K562 (cell line): ENCODE measurements around the gene SREBF1. TPM values are rescaled to one million over a fixed set of nuclear protein-coding genes. Genes with fewer than 3 reads are reported as not detected.

Experiments
- ARID2 ChIP-seq: fragments of 450-650 bp; IDR thresholded peaks from 2 replicates; pipeline ENCODE4 v1.6.1; 2017; ENCODE audit warnings: antibody characterized with exemption, mild to moderate bottlenecking
- CSDE1 ChIP-seq, 2 experiments: fragments of 450-650 bp; IDR thresholded peaks; 2 replicates each; pipeline ENCODE4 v1.6.1; 2016; ENCODE audit warnings: mild to moderate bottlenecking in 1 of 2
- CTBP1 ChIP-seq: fragments of 450-650 bp; IDR thresholded peaks from 2 replicates; pipeline ENCODE4 v1.6.1; 2016; ENCODE audit warnings: borderline replicate concordance
- DDX20 ChIP-seq: fragments of 450-650 bp; IDR thresholded peaks from 2 replicates; pipeline ENCODE4 v1.6.1; 2016; ENCODE audit warnings: missing genetic modification characterization, low read depth, mild to moderate bottlenecking, missing compliant biosample characterization, moderate library complexity
- GATAD2B ChIP-seq: fragments of 450-650 bp; IDR thresholded peaks from 2 replicates; pipeline ENCODE4 v1.6.1; 2017; ENCODE audit warnings: mild to moderate bottlenecking, borderline replicate concordance
- HCFC1 ChIP-seq: IDR thresholded peaks from 2 replicates; pipeline ENCODE4 v1.6.1; 2012; ENCODE audit warnings: low read depth, low read length, improper control_type of control experiment
- NFIC ChIP-seq: fragments of 450-650 bp; IDR thresholded peaks from 2 replicates; pipeline ENCODE4 v1.6.1; 2017; ENCODE audit warnings: mild to moderate bottlenecking, inconsistent platforms
- TEAD1 ChIP-seq, 2 experiments: fragments of 450-650 bp in 1 of 2; sonication (generic) in 1 of 2; formaldehyde crosslinking; IDR thresholded peaks; 2 replicates each; pipeline versions ENCODE4 v1.4.0 to v1.8.0; 2020 to 2022; ENCODE audit warnings: mild to moderate bottlenecking in 2 of 2, missing genetic modification reagents in 1 of 2
- ZNF263 ChIP-seq: sonication (generic); formaldehyde crosslinking; IDR thresholded peaks from 2 replicates; pipeline ENCODE4 v1.8.0; 2022; ENCODE audit warnings: mild to moderate bottlenecking, missing genetic modification reagents, borderline replicate concordance
- ZNF766 ChIP-seq: fragments of 200-800 bp; sonication (Bioruptor generic); conservative IDR thresholded peaks from 2 replicates; pipeline ENCODE4 v1.6.1; 2016; ENCODE audit warnings: missing genetic modification characterization, missing compliant biosample characterization
- polyA plus RNA-seq, 8 experiments: library from polyadenylated mRNA; depleted of rRNA in 4 of 8; stranded (reverse) in 5 of 8; unstranded in 3 of 8; fragments of >200 nt; fragmentation: Nextera tagmentation in 2 of 8; fragmentation: Illumina TruSeq in 1 of 8; extraction: Ambion mirVana in 2 of 8; extraction: Trizol in 1 of 8; gene quantifications; 2 replicates each; pipeline versions ENCODE4 v1.2.1 to v1.2.3, GENCODE V29; 2011 to 2014; ENCODE audit warnings: inconsistent platforms in 1 of 8, missing spikeins in 1 of 8
- total RNA-seq, 7 experiments: library from RNA; depleted of rRNA in 6 of 7; stranded (reverse); fragments of >200 nt in 6 of 7; fragmentation: Illumina TruSeq in 2 of 7; extraction: Trizol in 2 of 7; gene quantifications; 2 replicates each; pipeline versions ENCODE4 v1.2.1 to v1.2.3, GENCODE V29; 2011 to 2021; ENCODE audit warnings: low replicate concordance in 1 of 7
- TF ChIP-seq, protein P1 (sequence below): fragments of 450-650 bp; IDR thresholded peaks from 2 replicates; pipeline ENCODE4 v1.6.1; 2017; ENCODE audit warnings: antibody characterized with exemption, mild to moderate bottlenecking
- TF ChIP-seq, protein P2 (sequence below): sonication (generic); formaldehyde crosslinking; IDR thresholded peaks from 2 replicates; pipeline ENCODE4 v1.8.1; 2023; ENCODE audit warnings: mild to moderate bottlenecking, missing genetic modification reagents

The SREBF1 gene
- total and polyA plus RNA-seq, 9 of the 15 experiments (the other 6 are each of a cell fraction or from before 2014, with no cell fraction given), result 1.6 to 169 (median 69.4) TPM

DNA sequence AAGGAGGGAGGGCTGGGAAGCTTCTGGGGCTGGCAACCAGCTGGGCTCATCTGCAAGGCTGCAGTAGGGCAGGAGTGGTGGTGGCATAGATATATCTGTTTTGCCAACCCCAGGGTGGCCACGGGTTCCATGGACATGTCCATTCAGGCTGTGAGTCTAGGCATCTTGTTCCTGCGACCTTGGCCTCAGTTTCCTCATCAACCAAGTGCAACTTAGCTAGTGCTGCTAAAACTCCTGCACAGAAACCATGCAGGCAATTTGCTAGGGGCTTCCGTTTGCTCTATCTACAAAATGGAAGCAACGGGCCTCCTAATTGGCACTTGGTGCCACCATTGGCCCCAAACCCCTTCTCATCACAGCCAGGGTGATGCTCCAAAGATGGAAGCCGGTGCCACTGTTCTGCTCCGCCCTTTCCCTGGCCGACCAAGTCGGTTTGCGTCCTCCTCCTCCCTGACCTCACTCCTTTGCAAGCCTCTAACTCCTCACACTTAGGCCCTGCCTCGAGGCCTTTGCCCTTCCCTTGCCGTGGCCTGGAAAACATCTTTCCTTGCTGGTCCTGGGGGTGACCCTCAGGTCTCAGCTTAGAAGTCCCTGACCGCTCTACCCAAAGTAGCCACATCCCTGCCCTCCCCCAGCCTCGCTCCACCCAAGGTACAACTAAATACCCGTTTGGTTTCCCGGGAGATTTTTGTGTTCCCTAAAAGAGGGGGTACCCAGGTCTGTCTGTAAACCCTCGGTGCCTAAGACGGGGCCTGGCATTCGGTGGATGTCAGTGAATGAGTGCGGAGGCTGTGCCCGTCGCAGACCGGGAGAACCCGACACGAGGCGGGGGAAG, 1.2 kb downstream of the SREBF1 start (continued):
- TF ChIP-seq, protein P1, sequence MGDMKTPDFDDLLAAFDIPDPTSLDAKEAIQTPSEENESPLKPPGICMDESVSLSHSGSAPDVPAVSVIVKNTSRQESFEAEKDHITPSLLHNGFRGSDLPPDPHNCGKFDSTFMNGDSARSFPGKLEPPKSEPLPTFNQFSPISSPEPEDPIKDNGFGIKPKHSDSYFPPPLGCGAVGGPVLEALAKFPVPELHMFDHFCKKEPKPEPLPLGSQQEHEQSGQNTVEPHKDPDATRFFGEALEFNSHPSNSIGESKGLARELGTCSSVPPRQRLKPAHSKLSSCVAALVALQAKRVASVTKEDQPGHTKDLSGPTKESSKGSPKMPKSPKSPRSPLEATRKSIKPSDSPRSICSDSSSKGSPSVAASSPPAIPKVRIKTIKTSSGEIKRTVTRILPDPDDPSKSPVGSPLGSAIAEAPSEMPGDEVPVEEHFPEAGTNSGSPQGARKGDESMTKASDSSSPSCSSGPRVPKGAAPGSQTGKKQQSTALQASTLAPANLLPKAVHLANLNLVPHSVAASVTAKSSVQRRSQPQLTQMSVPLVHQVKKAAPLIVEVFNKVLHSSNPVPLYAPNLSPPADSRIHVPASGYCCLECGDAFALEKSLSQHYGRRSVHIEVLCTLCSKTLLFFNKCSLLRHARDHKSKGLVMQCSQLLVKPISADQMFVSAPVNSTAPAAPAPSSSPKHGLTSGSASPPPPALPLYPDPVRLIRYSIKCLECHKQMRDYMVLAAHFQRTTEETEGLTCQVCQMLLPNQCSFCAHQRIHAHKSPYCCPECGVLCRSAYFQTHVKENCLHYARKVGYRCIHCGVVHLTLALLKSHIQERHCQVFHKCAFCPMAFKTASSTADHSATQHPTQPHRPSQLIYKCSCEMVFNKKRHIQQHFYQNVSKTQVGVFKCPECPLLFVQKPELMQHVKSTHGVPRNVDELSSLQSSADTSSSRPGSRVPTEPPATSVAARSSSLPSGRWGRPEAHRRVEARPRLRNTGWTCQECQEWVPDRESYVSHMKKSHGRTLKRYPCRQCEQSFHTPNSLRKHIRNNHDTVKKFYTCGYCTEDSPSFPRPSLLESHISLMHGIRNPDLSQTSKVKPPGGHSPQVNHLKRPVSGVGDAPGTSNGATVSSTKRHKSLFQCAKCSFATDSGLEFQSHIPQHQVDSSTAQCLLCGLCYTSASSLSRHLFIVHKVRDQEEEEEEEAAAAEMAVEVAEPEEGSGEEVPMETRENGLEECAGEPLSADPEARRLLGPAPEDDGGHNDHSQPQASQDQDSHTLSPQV, result peak; percentile 95
- peak; percentile 11; the same call in 1 of the 2 replicates for TF ChIP-seq ZNF263 (CRISPR knock-in tag)
- 0 out of 2 replicates have a peak, but pooled peaks have one; percentile 8 for TF ChIP-seq CTBP1
- TF ChIP-seq NFIC, result 0 out of 2 replicates have a peak, but pooled peaks have one; percentile 1
- TF ChIP-seq, protein P2, sequence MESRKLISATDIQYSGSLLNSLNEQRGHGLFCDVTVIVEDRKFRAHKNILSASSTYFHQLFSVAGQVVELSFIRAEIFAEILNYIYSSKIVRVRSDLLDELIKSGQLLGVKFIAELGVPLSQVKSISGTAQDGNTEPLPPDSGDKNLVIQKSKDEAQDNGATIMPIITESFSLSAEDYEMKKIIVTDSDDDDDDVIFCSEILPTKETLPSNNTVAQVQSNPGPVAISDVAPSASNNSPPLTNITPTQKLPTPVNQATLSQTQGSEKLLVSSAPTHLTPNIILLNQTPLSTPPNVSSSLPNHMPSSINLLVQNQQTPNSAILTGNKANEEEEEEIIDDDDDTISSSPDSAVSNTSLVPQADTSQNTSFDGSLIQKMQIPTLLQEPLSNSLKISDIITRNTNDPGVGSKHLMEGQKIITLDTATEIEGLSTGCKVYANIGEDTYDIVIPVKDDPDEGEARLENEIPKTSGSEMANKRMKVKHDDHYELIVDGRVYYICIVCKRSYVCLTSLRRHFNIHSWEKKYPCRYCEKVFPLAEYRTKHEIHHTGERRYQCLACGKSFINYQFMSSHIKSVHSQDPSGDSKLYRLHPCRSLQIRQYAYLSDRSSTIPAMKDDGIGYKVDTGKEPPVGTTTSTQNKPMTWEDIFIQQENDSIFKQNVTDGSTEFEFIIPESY (CRISPR knock-in tag), result no peak
- 0 out of 2 replicates have a peak, but pooled peaks have one; percentile 33 for TF ChIP-seq ARID2
- TF ChIP-seq DDX20 (tag), result no peak
- TF ChIP-seq GATAD2B, result no peak
- TF ChIP-seq HCFC1, result no peak
- TF ChIP-seq ZNF766 (CRISPR knock-in tag), result 0 out of 2 replicates have a peak, but pooled peaks have one; percentile 14
- TF ChIP-seq CSDE1 (IDR thresholded peaks at IDR 0.05), result no peak
- TF ChIP-seq TEAD1 (CRISPR knock-in tag; IDR thresholded peaks at IDR 0.05), result 0 out of 4 replicates have a peak, but pooled peaks of 1 of the 2 experiments have one; percentile 22
